Muscle layer of colon (tissue), 2 donors: Measurements from ENCODE around the gene TAAR2.

Experiments
- H3K27ac ChIP-seq: one replicate; pipeline ENCODE4 v1.7.0; 2013; ENCODE audit warnings: low read depth, mild to moderate bottlenecking, low read length, moderate library complexity
- H3K27me3 ChIP-seq, 2 donors: one replicate each; pipeline ENCODE4 v1.7.0; 2013; ENCODE audit warnings: low read length in 2 of 2, mild to moderate bottlenecking in 2 of 2; ENCODE audit not compliant: insufficient read depth in 2 of 2, control insufficient read depth in 1 of 2
- H3K36me3 ChIP-seq: one replicate; pipeline ENCODE4 v1.7.0; 2013; ENCODE audit warnings: mild to moderate bottlenecking, low read length; ENCODE audit not compliant: insufficient read depth
- H3K4me1 ChIP-seq: one replicate; pipeline ENCODE4 v1.7.0; 2013; ENCODE audit warnings: mild to moderate bottlenecking, low read length; ENCODE audit not compliant: insufficient read depth
- H3K4me3 ChIP-seq, 2 donors: one replicate each; pipeline ENCODE4 v1.7.0; 2013; ENCODE audit warnings: low read length in 2 of 2, low read depth in 1 of 2, mild to moderate bottlenecking in 1 of 2, moderate library complexity in 1 of 2
- H3K9ac ChIP-seq: one replicate; pipeline ENCODE4 v1.7.0; 2013; ENCODE audit warnings: low read length
- H3K9me3 ChIP-seq: one replicate; pipeline ENCODE4 v1.7.0; 2013; ENCODE audit warnings: mild to moderate bottlenecking, low read length
- donor health status: abdominal sarcoma.
- donor health status: Adenocarcinoma of cecum.

Gene TAAR2

GRCh38 chr6:132570221-132570777, 53.8 kb downstream of the TAAR2 start, which contains the start of gene TAAR6:
Gene TAAR6, plus strand, starts transcription at chr6:132570322. Its CDS starts 0 bp downstream, at chr6:132570322.
- no peaks in the 10 kb centered on the region for H3K9me3 ChIP-seq
- H3K36me3 ChIP-seq: no peaks in the 10 kb centered on the region
- H3K4me1 ChIP-seq: no peaks in the 10 kb centered on the region
- no peak within 1 kb of the TSS for H3K9ac ChIP-seq
- H3K27me3 ChIP-seq: no peaks in the 10 kb centered on the region
- H3K27ac ChIP-seq: no peak within 1 kb of the TSS
- H3K4me3 ChIP-seq: no peak within 1 kb of the TSS

GRCh38 chr6:132569170-132569569, 54.9 kb downstream of the TAAR2 start:
- H3K27ac ChIP-seq: no peak overlapping the region
- H3K4me1 ChIP-seq: no peaks in the 10 kb centered on the region
- no peak overlapping the region for H3K9ac ChIP-seq
- no peak overlapping the region for H3K4me3 ChIP-seq
- no peaks in the 10 kb centered on the region for H3K36me3 ChIP-seq
- H3K27me3 ChIP-seq: no peaks in the 10 kb centered on the region
- H3K9me3 ChIP-seq: no peaks in the 10 kb centered on the region

GRCh38 chr6:132568611-132569010, 55.5 kb downstream of the TAAR2 start:
- Histone ChIP-seq H3K36me3 (no peaks in the 10 kb centered on the region), H3K4me1 (no peaks in the 10 kb centered on the region), H3K4me3 (no peak overlapping the region), H3K9me3 (no peaks in the 10 kb centered on the region), H3K27me3 (no peaks in the 10 kb centered on the region), H3K9ac (no peak overlapping the region), H3K27ac (no peak overlapping the region)

GRCh38 chr6:132567566-132567965, 56.5 kb downstream of the TAAR2 start:
- Histone ChIP-seq H3K27ac (no peak overlapping the region), H3K4me3 (no peak overlapping the region), H3K9me3 (no peaks in the 10 kb centered on the region), H3K9ac (no peak overlapping the region), H3K4me1 (no peaks in the 10 kb centered on the region), H3K36me3 (no peaks in the 10 kb centered on the region), H3K27me3 (no peaks in the 10 kb centered on the region)
